ENCODE results near the gene PET117.
"Not testable (repeated sequence)": the region's sequence is repeated elsewhere in the genome, so short reads cannot be mapped to it uniquely, and the experiment has no call there.

The PET117 gene, protein sequence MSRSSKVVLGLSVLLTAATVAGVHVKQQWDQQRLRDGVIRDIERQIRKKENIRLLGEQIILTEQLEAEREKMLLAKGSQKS
- 0.24 to 0.28 reads per million in 2 donors for total RNA-seq

DNA sequence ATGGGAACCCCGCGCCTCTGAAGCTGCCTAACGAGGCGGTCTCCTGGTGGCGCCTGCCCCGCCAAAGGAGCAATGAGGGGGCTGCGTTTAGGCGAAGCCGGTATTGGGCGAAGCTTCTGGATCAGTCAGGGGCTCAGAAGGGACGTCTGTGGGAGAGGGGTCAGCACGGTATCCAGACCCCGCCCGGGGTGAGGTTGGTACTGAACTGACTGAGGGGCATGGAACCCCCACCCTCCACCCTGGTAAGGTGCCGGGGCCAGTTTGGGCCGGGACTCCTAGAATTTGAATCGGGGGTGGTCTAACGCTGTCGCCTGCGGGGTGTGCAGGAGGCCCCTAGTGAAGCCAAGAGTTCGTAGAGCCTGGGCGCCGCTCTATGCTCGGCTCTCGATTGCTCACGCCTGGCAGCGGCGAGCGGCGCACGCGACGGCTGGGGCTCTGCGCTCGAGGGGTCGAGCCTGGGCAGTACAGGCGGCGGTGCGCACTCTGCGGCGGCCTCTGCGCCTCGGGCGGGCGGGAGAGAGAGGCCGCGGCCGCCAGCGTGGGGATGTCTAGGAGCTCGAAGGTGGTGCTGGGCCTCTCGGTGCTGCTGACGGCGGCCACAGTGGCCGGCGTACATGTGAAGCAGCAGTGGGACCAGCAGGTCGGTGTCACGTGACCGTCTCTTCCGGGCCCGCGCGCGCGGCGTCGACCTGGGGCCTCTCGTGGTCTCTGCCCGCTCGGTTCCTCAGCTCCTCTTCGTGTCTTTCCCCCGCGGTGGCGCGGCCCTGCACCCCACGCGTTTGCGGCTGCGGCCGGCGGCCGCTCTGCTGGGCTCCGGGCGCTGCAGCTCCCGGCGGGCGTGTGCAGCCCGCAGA is at the start of gene PET117, which contains the start of gene KAT14:
Gene PET117, plus strand, starts transcription at position 452 of the 854 bp plus-strand sequence. Its CDS starts 93 bp downstream, at position 545.
Gene KAT14, plus strand, starts transcription at position 452 of the 854 bp plus-strand sequence. CDS start 4,798 bp downstream, outside the sequence.
- peak; percentile 89 for DNase-seq

DNA sequence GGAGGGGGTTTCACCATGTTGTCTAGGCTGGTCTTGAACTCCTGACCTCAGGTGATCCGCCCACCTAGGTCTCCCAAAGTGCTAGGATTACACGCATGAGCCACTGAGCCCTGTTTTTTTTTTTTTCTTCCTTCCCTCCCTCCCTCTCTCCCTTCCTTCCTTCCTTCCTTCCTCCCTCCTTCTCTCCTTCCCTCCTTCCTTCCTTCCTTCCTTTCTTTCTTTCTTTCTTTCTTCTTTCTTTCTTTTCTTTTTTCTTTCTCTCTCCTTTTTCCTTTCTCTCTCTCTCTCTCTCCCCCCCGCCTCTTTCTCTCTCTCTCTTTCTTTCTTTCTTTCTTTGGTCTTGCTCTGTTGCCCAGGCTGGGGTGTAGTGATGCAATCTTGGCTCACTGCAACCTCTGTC is 49.4 kb upstream of the PET117 start:
- not testable (repeated sequence) for DNase-seq

DNA sequence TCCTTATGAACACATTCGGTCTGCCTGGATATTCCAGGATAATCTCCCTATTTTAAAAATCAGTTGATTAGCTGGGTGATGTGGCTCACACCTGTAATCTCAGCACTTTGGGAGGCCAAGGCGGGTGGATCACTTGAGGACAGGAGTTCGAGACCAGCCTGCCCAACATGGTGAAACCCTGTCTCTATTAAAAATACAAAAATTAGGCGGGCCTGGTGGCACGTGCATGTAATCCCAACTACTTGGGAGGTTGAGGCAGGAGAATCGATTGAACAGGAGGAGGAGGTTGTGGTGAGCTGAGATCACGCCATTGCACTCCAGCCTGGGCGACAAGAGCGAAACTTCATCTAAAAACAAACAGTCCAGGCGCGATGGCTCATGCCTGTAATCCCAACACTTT is 48.8 kb upstream of the PET117 start:
- not testable (repeated sequence) for DNase-seq

DNA sequence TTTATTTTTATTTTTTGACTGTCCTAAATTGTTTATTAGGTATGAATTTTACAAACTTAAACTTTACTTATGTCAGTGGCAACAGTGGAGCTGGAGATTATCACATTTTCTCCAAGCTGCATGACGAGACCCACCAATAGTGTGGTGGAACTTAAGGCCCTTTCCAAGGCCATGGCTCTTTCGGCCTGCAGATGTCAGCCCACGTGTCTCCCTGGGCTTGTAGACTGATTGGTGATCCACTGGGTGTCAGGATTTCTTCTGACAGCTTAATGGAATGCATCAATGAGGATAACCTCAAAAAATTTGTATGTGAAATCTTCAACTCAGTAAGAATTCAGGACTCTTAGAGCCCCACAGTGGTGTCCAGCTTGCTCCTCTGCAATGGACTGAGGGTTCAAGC is 47.6 kb upstream of the PET117 start:
- DNase-seq: no peak

DNA sequence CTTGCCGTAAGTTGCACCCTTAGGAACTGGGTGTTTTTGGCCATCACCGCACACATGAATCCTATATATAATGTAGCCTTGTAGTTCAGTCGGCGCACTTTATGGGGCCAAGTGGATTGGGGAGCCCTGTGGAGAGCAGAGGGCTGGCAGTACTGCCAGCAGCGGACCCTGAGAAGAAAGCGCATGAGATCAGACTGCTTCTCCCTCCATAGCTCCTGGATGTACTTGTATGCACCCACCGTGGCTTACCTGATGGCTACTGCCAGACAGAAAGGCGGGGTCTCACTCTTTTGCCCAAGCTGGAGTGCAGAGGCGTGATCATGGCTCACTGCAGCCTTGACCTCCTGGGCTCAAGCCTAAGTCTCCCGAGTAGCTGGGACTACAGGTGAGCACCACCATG is 47.2 kb upstream of the PET117 start:
- DNase-seq: no peak

GRCh38 chr20:18091623-18092022 is 46.0 kb upstream of the PET117 start:
- DNase-seq: no peak

- no peak for DNase-seq
Observed at GRCh38 chr20:18092890-18093289, 44.8 kb upstream of the PET117 start.

- DNase-seq: no peak
Observed at GRCh38 chr20:18093388-18093787, 44.3 kb upstream of the PET117 start.

DNA sequence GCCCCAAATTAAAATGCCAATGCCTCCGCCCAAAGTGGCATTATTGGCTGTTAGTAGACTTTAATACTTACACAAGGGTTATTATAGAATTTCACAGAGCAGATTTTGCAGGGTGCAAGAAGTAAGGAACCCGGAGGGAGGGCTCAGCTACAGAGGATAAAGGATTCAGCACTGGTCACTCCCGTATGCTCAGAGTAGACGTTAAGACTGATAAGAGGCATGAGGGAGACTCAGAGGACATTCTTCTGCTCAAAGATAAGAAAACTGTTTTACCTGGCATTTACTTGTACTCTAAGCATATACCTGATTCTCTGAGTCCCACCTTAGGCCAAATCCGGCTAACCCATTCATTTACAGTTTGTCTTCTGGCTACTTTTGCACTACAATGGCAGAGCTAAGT is 43.5 kb upstream of the PET117 start:
- no peak for DNase-seq

- not testable (repeated sequence) for DNase-seq
Observed at GRCh38 chr20:18100569-18100968, 37.1 kb upstream of the PET117 start.

- DNase-seq: no peak
Observed at GRCh38 chr20:18101125-18101810, 36.4 kb upstream of the PET117 start.

DNA sequence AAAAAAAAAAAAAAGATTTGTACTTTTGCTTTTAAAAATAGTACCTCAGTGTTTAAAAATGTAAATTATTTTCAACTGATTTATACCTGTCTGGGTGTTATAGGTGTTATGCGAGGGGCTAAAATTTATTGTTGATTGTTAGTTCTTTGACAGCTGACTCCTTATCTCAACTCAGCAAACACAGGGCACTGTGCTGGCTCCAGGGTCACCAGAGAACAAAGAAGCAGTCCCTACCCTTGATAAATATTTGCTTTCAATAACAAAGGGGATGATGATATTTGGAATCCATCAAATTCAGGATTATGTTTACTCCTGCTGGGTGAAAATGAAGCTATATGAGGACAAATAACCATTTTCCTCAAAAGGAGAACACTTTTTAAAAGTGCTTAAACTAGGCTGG is 34.2 kb upstream of the PET117 start:
- no peak for DNase-seq

DNA sequence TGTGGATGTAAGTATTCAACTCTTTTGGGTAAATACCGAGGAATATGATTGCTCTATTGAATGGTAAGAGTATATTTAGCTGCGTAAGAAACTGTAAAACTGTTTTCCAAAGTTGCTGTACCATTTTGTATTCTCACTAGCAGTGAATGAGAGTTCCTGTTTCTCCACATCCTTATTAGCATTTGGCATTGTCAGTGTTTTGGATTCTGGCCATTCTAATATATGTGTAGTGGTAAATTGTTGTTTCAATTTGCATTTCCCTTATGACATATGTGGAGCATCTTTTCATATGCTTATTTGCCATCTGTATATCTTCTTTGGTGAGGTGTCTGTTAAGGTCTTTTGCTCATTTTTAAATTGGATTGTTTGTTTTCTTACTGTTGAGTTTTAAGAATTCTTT is 29.3 kb upstream of the PET117 start:
- no peak for DNase-seq

GRCh38 chr20:18128574-18128973 is 9.1 kb upstream of the PET117 start:
- not testable (repeated sequence) for DNase-seq

DNA sequence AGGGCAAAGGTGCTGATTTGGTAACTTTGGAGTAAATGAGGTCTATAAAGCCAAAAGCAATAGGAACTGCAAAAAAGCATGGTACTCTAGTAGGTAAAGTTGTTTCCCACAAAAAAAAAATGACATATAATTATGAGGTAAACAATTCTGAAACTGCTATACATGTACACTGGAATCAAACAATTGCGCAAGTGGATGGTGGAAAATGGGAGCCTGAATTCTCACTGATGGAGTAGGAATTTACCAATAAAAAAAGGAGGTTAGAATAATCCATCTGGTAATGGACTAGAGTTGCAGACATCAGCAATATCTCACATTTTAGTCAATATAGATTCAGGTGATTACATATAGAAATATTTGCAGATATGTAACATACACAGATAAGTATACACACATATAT is 5.0 kb upstream of the PET117 start:
- DNase-seq: no peak

DNA sequence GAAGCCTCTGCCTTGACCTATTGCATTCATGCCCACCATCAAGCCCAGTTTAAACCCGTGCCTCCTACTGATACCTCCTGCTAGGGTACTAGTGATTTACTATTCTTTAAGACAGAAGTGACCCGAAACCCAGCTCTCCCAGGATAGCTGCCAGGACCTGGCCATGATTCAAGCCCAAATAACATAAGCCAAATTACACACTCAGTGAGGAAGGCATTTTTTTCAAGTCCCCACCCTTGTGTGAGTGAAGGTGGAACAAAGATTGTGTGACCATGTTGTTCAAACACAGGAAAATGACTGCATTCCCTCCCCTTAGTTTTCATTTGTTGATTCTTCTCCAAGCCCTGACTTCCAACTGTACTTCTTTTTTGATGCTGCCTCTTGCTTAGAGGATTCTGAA is 3.7 kb upstream of the PET117 start:
- DNase-seq: no peak

DNA sequence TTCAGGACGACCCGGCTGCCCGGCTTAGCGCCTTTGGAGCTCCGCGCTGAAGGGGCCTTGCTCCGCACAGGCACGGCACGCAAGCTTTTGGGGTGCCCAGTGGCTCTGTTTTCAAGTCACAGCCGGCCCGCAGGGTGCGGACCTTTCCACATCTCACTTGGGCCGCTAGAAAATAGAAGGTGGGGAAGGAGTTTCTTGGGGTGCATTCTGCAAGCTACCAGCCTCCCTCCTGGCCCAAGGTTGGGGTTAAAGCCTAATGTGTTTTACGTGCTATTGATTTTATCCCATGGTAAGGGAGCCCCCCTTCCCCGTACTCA is 561 bp downstream of the PET117 start:
- DNase-seq: no peak

DNA sequence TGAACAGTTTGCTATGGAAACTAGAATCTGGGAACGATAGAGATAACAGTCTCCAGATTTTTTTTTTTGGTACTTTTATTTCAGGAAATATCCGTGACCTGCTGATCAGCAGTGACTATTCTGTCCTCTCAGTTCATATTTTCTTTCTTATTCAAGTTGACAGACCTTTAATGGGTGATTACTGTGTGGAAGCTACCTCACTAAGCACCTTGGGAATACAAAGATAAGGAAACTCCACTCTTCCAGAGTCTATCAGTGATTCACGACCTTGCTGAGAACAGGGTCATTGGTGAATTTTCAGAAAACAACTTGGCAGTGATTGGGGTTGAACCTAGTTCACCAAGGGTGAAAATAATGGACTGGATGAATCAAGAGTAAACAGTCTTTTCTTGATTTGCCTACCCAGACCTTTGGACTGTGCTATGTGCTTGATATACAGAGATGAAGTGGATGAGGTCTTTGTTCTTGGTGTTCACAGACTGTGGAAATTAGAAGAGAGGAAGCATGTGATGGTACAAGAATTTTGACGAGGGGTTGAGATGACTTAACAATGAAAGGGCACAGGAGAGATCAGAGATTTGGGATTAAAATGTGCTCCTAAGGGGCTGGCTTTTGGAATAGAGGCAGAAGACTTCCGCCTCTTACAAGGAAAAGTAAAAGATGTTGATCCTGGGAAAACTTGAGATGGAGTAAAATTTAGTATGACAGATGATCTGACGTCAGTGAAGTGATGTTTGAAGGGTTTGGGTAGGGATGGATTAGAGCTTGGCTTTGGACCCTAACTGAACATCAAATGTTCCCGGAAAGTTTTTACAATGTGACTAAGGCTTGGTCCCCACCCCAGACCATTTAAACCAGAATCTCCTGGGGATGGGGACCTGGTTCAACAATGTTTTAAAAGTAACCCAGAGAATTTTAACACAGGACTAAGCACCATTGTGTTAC is 1.2 kb downstream of the PET117 start:
- DNase-seq: no peak

- no peak for DNase-seq
Observed at GRCh38 chr20:18139832-18140231, 2.2 kb downstream of the PET117 start.

DNA sequence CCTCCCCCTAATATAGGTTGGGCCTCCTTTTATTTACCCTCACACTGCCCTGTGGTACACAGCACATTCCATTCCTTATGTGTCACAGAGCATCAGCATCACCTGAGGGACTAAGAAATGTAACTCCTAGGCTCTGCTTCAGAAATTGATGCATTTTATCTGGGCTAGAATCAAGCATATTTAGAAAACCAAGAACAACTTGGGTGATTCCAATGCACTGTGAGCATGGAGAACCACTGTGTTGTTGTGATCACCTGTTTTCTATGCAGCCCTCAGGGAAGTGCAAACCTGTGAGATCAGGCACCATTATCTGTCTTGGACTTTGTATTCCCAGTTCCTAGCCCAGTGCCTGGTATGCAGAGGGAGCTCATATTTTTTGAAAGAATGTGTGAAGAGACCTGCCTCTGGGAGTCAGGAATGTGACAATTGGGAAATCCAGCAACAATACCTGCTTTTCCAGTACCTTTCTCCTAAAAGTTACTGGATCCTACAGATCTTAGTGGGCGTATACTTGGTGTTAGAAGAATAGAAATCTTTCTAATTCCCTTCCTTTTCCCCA is 7.0 kb downstream of the PET117 start:
- DNase-seq: no peak

- DNase-seq: no peak
Observed at GRCh38 chr20:18154342-18154741, 16.7 kb downstream of the PET117 start.

GRCh38 chr20:18156045-18156444 is 18.4 kb downstream of the PET117 start:
- DNase-seq: no peak
